ENCODE measurements around the gene DDX41. TPM values are rescaled to one million over a fixed set of nuclear protein-coding genes. Genes with fewer than 3 reads are reported as not detected.

Gene DDX41
- total RNA-seq, 2 donors from 2014 or later, result 116 to 149 TPM

GRCh38 chr5:177470759-177471536 lies 45.8 kb downstream of the DDX41 start:
- Mint-ChIP-seq H3K9me3 (no peaks in the 10 kb centered on the region), H3K4me3 (no peak overlapping the region), H3K27me3 (peaks cover 7% of the 10 kb centered on the region), H3K27ac (no peak overlapping the region), H3K4me1 (peaks cover 12% of the 10 kb centered on the region), H3K36me3 (ENCODE audit: low read depth) (peaks cover 5% of the 10 kb centered on the region)
- peak; percentile 16 for ATAC-seq (replicated peaks)

DNA sequence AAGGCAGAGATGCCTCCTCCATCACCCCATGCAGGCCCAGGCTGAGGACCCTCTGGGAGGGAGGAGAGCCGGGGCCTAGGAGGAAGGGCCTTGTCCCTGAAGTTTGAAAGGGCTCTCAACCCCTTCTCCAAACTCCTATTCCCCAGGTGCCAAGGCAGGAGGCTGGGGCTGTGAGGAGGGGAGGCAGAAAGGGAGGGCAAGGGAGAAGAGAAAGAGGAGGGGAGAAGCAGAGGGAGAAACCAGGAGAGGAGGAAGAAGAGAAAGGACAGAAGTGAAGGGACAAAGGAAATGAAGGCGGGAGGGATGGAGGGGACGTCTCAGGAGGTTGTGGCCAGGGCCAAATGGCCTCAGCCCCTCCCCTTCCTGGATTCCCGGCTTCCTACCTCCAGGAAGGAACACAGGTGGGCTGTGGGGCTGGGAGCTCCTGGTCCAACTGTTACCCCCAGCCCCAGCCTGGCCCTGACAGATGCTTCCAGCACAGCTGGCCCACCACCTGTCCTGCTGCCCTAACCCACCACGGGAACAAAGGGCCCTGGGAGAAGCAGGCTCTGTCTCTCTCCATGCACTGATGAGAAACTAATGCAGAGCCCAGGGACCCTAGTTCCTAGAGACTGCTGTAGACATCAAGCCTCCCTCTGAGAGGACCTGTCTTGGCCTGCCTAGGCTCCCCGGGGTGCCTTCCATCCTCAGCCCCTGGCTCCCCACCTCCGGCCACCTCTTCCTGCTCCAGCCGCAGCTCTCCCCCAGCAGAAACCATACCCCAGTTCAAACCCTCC lies 46.8 kb downstream of the DDX41 start:
- Mint-ChIP-seq H3K36me3 (ENCODE audit: low read depth) (peaks cover 5% of the 10 kb centered on the region), H3K9me3 (no peaks in the 10 kb centered on the region), H3K27me3 (peaks cover 7% of the 10 kb centered on the region), H3K4me1 (peaks cover 7% of the 10 kb centered on the region), H3K4me3 (no peak overlapping the region), H3K27ac (no peak overlapping the region)
- no peak for ATAC-seq (replicated peaks)

DNA sequence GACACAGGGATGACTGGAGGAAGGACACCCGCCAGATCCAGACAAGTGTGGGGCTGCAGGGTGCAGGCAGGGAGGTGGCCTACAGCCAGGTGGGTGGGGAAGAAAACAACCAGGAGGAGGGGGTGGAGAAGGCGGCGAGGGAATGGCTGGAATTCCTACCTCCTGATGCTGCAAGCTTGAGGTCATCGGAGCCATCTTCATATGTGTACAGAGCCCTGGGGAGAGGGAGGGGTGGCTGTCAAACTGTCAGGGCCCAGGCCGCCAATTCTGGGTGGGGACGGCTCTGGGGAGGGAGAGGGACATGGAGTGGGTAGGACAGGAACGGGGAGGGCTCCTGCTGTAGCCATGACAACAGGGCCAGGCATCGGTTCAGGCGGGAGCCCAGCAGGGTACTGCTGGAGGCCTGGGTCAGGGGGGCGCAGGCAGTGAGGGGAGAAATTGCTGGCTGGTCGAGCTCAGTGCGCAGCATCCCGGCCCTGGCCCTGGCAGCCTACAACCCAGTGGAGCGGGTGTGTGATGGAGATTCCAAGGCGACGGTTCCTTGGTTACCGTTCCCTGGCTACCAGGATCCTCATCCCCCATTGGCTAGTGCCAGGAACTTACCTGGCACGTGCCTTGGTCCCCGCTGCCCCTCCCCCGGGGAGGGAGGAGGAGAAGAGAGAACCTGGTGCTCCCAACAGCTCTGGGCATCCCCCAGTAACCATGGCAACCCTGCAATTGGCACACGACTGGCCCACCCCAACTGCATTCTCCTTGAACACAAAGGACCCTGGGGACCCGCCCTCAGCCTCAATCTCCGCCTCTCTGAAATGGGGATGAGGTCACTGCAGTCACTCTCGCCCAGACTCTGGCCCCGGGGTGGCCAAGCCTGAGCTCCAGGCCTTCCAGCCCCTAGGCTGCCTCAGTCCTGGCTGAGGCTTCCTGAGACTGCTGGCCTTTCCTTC lies 47.8 kb downstream of the DDX41 start:
- H3K27me3 Mint-ChIP-seq, result peaks cover 3% of the 10 kb centered on the region
- ATAC-seq (replicated peaks), result no peak
- H3K9me3 Mint-ChIP-seq, result no peaks in the 10 kb centered on the region
- peaks cover under 1% of the 10 kb centered on the region for H3K36me3 Mint-ChIP-seq (ENCODE audit: low read depth)
- H3K4me3 Mint-ChIP-seq, result no peak overlapping the region
- H3K27ac Mint-ChIP-seq, result no peak overlapping the region
- H3K4me1 Mint-ChIP-seq, result peaks cover 2% of the 10 kb centered on the region

GRCh38 chr5:177468329-177468684 lies 48.5 kb downstream of the DDX41 start:
- H3K9me3 Mint-ChIP-seq, result no peaks in the 10 kb centered on the region
- H3K4me1 Mint-ChIP-seq, result no peaks in the 10 kb centered on the region
- no peak overlapping the region for H3K27ac Mint-ChIP-seq
- H3K4me3 Mint-ChIP-seq, result no peak overlapping the region
- H3K27me3 Mint-ChIP-seq, result no peaks in the 10 kb centered on the region
- ATAC-seq (replicated peaks), result no peak
- H3K36me3 Mint-ChIP-seq (ENCODE audit: low read depth), result no peaks in the 10 kb centered on the region

- Mint-ChIP-seq H3K36me3 (ENCODE audit: low read depth) (no peaks in the 10 kb centered on the region), H3K9me3 (no peaks in the 10 kb centered on the region), H3K4me3 (no peak overlapping the region), H3K27me3 (no peaks in the 10 kb centered on the region), H3K27ac (no peak overlapping the region), H3K4me1 (no peaks in the 10 kb centered on the region)
- ATAC-seq (replicated peaks), result no peak
These were observed 49.3 kb downstream of the DDX41 start for GRCh38 chr5:177467436-177467835.

DNA sequence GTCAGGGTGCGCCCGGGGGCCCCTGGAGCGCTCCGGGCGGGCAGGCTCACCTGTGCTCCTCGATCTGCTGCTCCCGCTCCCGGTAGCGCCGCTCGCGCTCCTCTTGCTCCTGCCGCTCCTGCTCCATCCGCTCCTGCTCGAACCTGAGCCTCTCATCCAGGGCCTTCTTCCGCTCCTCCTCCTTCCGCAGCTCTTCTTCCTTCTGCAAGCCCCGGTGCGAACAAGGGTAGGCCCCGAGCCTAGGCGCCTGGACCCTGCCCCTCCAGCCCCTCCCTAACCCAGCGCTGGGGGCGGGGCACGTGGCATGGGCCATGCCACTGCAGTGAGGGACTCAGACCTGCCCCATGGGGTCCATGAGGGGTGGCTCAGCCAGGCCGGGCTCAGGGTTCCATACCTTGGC lies 49.9 kb downstream of the DDX41 start:
- Mint-ChIP-seq H3K27me3 (no peaks in the 10 kb centered on the region), H3K4me3 (no peak overlapping the region), H3K9me3 (no peaks in the 10 kb centered on the region), H3K27ac (no peak overlapping the region), H3K36me3 (ENCODE audit: low read depth) (no peaks in the 10 kb centered on the region), H3K4me1 (no peaks in the 10 kb centered on the region)
- ATAC-seq (replicated peaks), result no peak

DNA sequence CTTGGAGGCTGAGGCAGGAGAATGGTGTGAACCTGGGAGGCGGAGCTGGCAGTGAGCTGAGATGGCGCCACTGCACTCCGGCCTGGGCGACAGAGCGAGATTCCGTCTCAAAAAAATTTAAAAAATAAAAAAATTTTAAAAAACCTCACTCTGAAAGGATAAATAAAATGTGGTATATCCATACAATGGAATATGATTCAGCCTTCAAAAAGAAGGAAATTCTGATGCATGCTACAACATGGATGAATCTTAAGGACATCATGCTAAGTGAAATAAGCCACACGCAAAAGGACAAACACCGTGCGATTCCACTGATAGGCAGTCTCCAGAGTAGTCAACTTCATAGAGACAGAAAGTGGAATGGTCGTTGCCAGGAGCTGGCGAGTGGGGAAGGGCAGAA lies 51.7 kb downstream of the DDX41 start:
- Mint-ChIP-seq H3K4me3 (no peak overlapping the region), H3K36me3 (ENCODE audit: low read depth) (no peaks in the 10 kb centered on the region), H3K4me1 (peaks cover 5% of the 10 kb centered on the region), H3K27ac (no peak overlapping the region), H3K27me3 (no peaks in the 10 kb centered on the region), H3K9me3 (no peaks in the 10 kb centered on the region)
- ATAC-seq (replicated peaks), result no peak

DNA sequence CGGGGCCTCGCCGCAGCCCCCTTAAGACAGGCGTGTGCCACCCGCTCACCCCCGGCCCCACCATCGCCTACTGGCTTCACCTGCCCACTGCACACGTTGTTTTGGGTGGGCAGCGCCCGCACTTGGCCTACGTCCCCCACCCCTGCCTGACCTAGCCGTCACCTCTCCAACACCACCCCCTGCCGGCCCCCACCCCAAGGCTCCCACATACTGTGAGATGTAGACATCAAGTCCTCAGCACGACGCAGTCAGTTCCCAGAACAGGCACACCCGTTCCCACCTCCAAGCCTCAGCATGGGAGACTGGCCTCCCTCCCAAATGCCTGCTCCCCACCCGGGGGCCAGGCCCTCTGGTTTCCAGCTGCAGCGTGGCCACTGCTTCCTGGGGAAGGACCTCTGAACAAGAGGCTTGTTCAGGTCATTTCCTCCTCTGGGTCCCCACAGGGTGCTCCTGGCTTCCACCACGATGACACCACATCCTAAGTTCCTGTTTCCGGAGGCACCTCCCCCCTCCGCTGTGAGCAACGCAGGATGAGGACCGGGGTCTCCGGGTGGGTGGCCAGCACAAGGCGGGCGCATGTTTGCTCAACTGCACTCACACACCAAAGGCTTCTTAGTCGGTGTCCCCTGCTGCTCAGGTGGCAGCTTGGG lies 54.6 kb downstream of the DDX41 start:
- Mint-ChIP-seq H3K27me3 (no peaks in the 10 kb centered on the region), H3K36me3 (ENCODE audit: low read depth) (no peaks in the 10 kb centered on the region), H3K9me3 (no peaks in the 10 kb centered on the region), H3K27ac (no peak overlapping the region), H3K4me1 (peaks cover 5% of the 10 kb centered on the region), H3K4me3 (peak overlapping the region; percentile 33)
- ATAC-seq (replicated peaks), result no peak

Other genes starting within 250 kb of the DDX41 start
- gene RAB24, start 213.2 kb downstream of the DDX41 start, total RNA-seq, result 10 to 100 TPM; 21.5 to 28.7 TPM
- gene PRELID1, start 213.2 kb downstream of the DDX41 start, total RNA-seq, result 100 to 1,000 TPM; 142 to 314 TPM
- 10 to 100 TPM; 21.9 to 26.0 TPM for gene MXD3, start 205.1 kb downstream of the DDX41 start, total RNA-seq
- 100 to 1,000 TPM in 1 of 2 donors, 10 to 100 TPM in 1; 94.3 to 122 TPM for gene LMAN2, start 165.3 kb downstream of the DDX41 start, total RNA-seq
- gene RGS14, start 159.0 kb downstream of the DDX41 start, total RNA-seq, result 100 to 1,000 TPM in 1 of 2 donors, 10 to 100 TPM in 1; 45.5 to 102 TPM
- 1 to 10 TPM in 1 of 2 donors, under 1 TPM in 1; 0.56 to 1.1 TPM for gene SLC34A1, start 132.5 kb downstream of the DDX41 start, total RNA-seq
- not detected for gene PFN3, start 116.3 kb downstream of the DDX41 start, total RNA-seq
- gene F12, start 107.4 kb downstream of the DDX41 start, total RNA-seq, result 1 to 10 TPM; 3.7 to 4.6 TPM
- gene GRK6, start 90.3 kb downstream of the DDX41 start, total RNA-seq, result 100 to 1,000 TPM; 108 to 130 TPM
- 10 to 100 TPM in 1 of 2 donors, 1 to 10 TPM in 1; 8.2 to 13.6 TPM for gene PRR7, start 70.1 kb downstream of the DDX41 start, total RNA-seq
- 1 to 10 TPM; 2.3 to 3.1 TPM for gene DBN1, start 43.3 kb downstream of the DDX41 start, total RNA-seq
- 10 to 100 TPM; 34.9 to 38.8 TPM for gene PDLIM7, start 19.4 kb downstream of the DDX41 start, total RNA-seq
- gene DOK3, start 7.1 kb downstream of the DDX41 start, total RNA-seq, result 10 to 100 TPM in 1 of 2 donors, 1 to 10 TPM in 1; 5.6 to 13.7 TPM
- gene FAM193B, start 37.6 kb upstream of the DDX41 start, total RNA-seq, result 10 to 100 TPM; 67.5 to 72.3 TPM
- gene TMED9, start 75.2 kb upstream of the DDX41 start, total RNA-seq, result 100 to 1,000 TPM in 1 of 2 donors, 10 to 100 TPM in 1; 97.7 to 118 TPM
- gene B4GALT7, start 83.2 kb upstream of the DDX41 start, total RNA-seq, result 10 to 100 TPM; 11.6 to 14.3 TPM